Lower lobe of right lung (tissue), 2 donors: ENCODE results near the gene SYT10. TPM values are rescaled to one million over a fixed set of nuclear protein-coding genes. Genes with fewer than 3 reads are reported as not detected.
A peak's percentile ranks its signal among the peaks of the same experiment; 100 is the strongest.

Source experiments
- ATAC-seq, 2 donors: fragments of 200-7000 bp; cut with Tn5 transposase; one replicate each; pipeline ENCODE4 v1.9.1; 2020 to 2022; ENCODE audit warnings: mild to moderate bottlenecking in 2 of 2, moderate library complexity in 2 of 2
- DNase-seq: peaks from one replicate; pipeline ENCODE4 v3.0.0-alpha.2; 2020
- H3K27ac ChIP-seq: fragments of 200-600 bp; one replicate; pipeline ENCODE4 v1.8.0; 2022
- H3K27me3 ChIP-seq: fragments of 200-600 bp; one replicate; pipeline ENCODE4 v1.8.0; 2022; ENCODE audit warnings: low read depth
- H3K36me3 ChIP-seq: fragments of 200-600 bp; one replicate; pipeline ENCODE4 v1.8.0; 2022; ENCODE audit warnings: mild to moderate bottlenecking
- H3K4me1 ChIP-seq: fragments of 200-600 bp; one replicate; pipeline ENCODE4 v1.8.0; 2022
- H3K4me3 ChIP-seq: fragments of 200-600 bp; one replicate; pipeline ENCODE4 v1.8.0; 2022; ENCODE audit warnings: mild to moderate bottlenecking
- H3K9me3 ChIP-seq: fragments of 200-600 bp; one replicate; pipeline ENCODE4 v1.8.0; 2022
- intact Hi-C: fragments of 100-400 bp; cut with DNase I; formaldehyde crosslinking; loops from one replicate; pipeline ENCODE4 v1.11.0; 2022
- total RNA-seq: library from RNA; stranded (reverse); fragmentation: NEBNext Ultra II Directional; extraction: Animal tissue kit (Norgen Biotek cat#: 25700); gene quantifications from one replicate; pipeline ENCODE4 v1.2.1, GENCODE V29; 2021
- TF ChIP-seq, protein P1 (sequence below): fragments of 200-600 bp; IDR thresholded peaks from one replicate; pipeline ENCODE4 v1.8.0; 2022; ENCODE audit warnings: antibody characterized with exemption, mild to moderate bottlenecking
- donor health status: DM: no; HTN: yes; CAD: no; lungs with severe emphysema.

Gene SYT10
- total RNA-seq, 1 donor from 2014 or later, result 0.21 TPM

DNA sequence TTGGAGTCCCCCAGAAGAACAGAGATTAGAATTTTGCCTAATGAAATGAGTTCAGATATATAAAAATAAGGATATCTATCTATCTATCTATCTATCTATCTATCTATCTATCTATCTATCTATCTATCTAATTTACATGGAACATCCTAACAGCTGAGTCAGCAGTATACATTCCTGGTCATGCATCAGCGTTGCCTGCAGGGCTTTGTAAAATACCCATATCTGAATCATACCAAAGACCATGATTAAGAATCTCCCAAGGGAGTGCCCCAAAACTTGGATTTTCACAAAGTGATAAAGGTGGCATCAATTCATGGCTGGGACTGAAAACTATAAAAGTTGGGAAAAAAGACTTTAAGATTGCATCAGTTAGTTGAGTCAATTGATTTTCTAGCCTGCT, 32.7 kb upstream of the SYT10 start:
- no peak for DNase-seq
- H3K36me3 ChIP-seq, result no peaks in the 10 kb centered on the region
- ATAC-seq, result no peak
- H3K27ac ChIP-seq, result no peak overlapping the region
- TF ChIP-seq, protein P1, sequence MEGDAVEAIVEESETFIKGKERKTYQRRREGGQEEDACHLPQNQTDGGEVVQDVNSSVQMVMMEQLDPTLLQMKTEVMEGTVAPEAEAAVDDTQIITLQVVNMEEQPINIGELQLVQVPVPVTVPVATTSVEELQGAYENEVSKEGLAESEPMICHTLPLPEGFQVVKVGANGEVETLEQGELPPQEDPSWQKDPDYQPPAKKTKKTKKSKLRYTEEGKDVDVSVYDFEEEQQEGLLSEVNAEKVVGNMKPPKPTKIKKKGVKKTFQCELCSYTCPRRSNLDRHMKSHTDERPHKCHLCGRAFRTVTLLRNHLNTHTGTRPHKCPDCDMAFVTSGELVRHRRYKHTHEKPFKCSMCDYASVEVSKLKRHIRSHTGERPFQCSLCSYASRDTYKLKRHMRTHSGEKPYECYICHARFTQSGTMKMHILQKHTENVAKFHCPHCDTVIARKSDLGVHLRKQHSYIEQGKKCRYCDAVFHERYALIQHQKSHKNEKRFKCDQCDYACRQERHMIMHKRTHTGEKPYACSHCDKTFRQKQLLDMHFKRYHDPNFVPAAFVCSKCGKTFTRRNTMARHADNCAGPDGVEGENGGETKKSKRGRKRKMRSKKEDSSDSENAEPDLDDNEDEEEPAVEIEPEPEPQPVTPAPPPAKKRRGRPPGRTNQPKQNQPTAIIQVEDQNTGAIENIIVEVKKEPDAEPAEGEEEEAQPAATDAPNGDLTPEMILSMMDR, result no peak
- H3K9me3 ChIP-seq, result no peaks in the 10 kb centered on the region
- intact Hi-C loops, result no loop called here
- H3K4me3 ChIP-seq, result no peak overlapping the region
- H3K27me3 ChIP-seq, result no peaks in the 10 kb centered on the region
- no peaks in the 10 kb centered on the region for H3K4me1 ChIP-seq

DNA sequence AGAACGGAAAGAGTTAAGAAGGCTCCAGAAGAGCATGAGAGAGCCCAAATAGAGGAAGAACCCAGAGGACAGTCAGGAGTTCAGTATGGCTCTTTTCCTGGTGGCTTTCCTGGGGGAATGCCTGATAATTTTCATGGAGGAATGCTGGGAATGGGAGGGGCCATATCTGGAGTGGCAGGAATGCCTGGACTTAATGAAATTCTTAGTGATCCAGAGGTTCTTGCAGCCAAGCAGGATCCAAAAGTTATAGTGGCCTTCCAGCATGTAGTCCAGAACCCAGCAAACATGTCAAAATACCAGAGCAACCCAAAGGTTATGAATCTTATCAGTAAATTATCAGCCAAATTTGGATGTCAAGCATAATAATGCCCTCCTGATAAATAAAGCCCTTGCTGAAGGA, 15.5 kb upstream of the SYT10 start:
- DNase-seq, result no peak
- no peak overlapping the region for H3K27ac ChIP-seq
- no peak overlapping the region for H3K4me3 ChIP-seq
- no peak for ATAC-seq
- TF ChIP-seq, protein P1, result no peak
- intact Hi-C loops, result no loop called here
- no peaks in the 10 kb centered on the region for H3K36me3 ChIP-seq
- H3K9me3 ChIP-seq, result no peaks in the 10 kb centered on the region
- H3K4me1 ChIP-seq, result no peaks in the 10 kb centered on the region
- H3K27me3 ChIP-seq, result no peaks in the 10 kb centered on the region

DNA sequence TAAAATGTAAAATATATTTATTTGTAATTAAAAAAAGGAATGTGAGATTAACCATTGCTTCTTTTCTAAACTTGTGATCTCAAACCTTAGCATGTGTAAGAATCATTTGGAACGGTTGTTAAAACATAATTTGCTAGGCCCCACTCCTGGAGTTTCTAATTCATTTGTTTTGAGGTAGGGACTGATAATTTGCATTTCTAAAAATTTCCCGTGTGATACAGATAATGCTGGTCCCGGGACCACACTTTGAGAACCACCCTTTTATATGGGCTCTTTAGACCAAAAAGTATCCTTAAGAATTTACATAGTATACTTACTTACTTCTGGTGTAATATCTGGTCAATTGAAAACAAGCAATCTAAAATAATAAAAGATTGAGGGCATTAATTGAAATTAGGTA, 10.9 kb upstream of the SYT10 start:
- Histone ChIP-seq H3K9me3 (no peaks in the 10 kb centered on the region), H3K27ac (no peak overlapping the region), H3K4me1 (no peaks in the 10 kb centered on the region), H3K36me3 (no peaks in the 10 kb centered on the region), H3K4me3 (no peak overlapping the region), H3K27me3 (no peaks in the 10 kb centered on the region)
- intact Hi-C loops, result no loop called here
- TF ChIP-seq, protein P1, result no peak
- ATAC-seq (no peak), DNase-seq (no peak)

DNA sequence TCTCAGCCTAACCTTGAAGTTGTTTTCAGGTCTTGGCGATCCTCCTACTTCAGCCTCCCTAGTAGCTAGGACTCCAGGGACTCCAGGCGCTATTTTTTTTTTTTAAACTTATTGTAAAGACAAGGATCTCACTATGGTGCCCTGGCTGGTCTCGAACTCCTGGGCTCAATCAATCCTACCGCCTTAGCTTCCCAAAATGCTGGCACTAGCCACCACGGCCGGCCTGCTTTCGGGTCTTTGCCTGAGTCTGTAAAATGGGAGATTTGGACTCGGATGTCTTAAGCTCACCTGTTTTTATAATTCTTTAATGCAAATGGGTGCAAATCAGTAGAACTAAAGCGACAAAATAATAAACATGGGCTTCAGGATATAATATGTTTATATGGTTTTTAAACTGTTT, 858 bp upstream of the SYT10 start:
- H3K9me3 ChIP-seq, result no peaks in the 10 kb centered on the region
- H3K4me1 ChIP-seq, result peaks cover 8% of the 10 kb centered on the region
- H3K27ac ChIP-seq, result no peak overlapping the region
- H3K36me3 ChIP-seq, result no peaks in the 10 kb centered on the region
- no peak overlapping the region for H3K4me3 ChIP-seq
- H3K27me3 ChIP-seq, result peaks cover 47% of the 10 kb centered on the region
- no peak for ATAC-seq
- TF ChIP-seq, protein P1, result no peak
- no peak for DNase-seq
- intact Hi-C loops, result no loop called here

DNA sequence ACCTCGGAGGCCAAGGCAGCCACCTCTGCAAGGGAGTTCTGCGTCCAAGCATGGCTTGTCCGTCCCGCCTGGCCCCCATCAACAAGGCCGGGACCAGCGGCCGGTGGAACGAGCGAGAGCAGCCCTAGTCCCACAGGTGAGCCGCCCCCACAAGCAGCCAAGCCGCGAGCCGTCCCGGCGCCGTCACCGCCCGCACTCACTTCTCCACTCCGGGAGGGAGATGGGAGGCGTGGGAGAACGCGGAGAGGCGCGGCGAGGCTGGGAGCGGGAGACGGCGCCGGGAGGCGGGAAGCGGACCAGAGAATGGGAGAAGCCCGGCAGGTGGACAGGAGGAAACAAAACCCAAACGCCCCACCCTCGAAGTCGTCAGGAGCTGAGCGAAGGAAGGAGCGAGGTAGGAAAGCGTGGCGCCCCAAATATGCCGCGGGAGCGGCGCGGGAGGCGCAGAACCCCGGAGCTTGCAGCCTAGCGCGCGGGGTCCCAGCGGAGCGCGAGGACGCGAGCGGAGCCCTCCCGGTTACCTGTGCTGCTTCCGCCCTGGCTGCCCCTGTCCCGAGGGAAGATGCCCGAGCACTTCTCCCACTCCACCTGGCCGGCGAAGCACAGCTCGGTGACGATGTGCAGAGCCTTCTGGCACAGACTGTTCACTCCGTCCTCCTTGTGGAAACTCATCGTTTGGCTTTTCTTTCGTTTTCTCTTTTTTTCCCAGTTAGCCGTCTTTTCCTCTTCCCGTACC, 600 bp downstream of the SYT10 start:
- ATAC-seq, result peak; percentile 57
- intact Hi-C loops, result no loop called here
- H3K27ac ChIP-seq, result no peak overlapping the region
- H3K27me3 ChIP-seq, result peaks cover 47% of the 10 kb centered on the region
- H3K4me3 ChIP-seq, result peak overlapping the region; percentile 60
- no peaks in the 10 kb centered on the region for H3K9me3 ChIP-seq
- H3K36me3 ChIP-seq, result no peaks in the 10 kb centered on the region
- no peak for DNase-seq
- H3K4me1 ChIP-seq, result peaks cover 8% of the 10 kb centered on the region
- TF ChIP-seq, protein P1, result no peak
